ENCODE results near the gene HIVEP2.

HIVEP2 gene

DNA sequence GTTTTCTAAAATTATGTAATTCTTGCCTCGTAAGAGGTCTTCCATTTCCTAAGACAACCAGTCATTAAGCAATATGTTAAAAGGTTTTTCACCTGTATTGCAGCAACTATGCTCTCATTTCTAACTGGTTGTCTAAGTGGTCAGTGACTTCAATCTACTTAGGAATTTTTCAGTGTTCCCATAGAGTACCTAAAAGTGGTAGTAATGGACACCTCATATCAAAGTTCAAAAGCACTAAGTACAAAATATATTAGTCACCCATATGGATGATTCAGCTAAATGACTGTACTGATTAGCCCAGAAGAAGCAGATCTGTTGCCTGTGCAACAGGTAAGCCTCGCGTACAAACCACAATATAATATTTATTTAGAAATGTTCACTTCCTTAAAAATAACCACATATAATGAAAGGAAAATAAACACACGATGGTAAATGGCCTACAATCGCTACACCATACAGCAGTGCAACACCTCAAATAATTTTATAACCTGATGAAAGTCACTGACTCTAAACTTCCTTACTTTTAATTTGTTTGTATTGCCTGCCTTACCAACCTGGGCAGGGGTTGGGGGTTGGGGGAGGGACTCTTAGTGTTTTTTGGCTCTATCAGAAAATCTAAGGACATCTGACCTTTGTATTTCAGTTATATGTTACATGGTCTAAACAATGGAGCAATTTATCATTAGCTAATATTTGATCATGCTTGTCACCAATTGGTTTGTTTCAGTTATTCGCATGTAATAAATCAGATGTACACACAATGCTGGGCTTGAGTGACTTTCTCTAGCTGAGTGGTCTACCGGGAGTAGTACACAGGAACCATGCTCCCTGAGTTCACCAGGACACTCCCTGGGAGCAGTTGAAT, 105.9 kb downstream of the HIVEP2 start:
- DNase-seq = no peak

DNA sequence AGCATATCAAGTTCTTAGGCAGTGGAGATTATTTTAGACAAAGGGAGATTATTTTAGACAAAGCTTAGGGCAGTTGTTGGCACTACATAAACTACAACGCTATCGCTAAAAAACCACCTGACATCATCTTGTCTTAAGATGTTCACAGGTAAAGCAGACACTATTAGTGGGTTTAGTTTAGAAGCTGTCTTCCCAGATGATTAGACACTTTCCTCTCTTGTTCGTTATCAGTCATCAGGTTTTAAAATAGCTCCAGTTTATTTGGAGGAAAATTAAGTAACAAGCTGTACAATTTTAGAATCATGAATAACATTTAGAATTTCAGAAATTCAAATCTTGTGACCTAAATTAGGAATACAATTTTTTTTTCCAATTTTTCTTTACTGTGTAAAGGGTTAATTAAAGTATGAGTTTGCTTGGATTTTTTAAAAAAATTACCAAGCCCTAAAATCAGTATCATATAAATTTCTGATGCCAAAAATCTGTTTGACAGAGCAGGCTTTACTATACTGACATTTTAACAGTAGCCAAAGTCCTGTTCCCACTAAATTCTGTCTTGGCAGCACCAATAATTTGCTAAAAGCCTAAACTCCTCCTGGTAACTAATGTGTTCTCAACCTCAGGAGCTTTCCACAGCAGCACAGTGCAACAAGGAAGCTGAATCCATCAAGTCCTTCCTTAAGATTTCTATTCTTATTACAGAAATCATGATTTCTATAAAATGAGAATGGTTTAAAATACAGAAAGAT, 109.0 kb downstream of the HIVEP2 start:
- no peak for DNase-seq

DNA sequence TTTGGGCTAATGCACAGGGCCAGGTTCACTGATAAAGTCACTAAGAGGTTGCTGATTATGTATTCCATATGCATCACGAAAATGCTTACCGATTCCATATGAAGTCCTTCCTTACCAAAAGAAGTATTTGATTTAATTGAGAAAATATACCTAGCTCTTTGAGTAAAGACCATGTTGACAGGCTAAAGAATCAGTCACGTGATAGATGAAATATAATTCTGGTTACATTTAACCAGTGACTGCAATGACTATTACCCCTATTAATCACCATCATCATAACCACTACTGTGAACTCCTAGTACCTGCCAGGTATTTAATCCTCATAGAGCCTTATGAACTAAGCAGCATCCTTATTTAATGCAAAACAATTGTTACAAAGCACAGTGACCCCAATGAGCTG, 110.1 kb downstream of the HIVEP2 start:
- no peak for DNase-seq

- DNase-seq = no peak
Measured at GRCh38 chr6:142833798-142834197, 111.2 kb downstream of the HIVEP2 start.

GRCh38 chr6:142833054-142833453, 111.9 kb downstream of the HIVEP2 start:
- DNase-seq = no peak

DNA sequence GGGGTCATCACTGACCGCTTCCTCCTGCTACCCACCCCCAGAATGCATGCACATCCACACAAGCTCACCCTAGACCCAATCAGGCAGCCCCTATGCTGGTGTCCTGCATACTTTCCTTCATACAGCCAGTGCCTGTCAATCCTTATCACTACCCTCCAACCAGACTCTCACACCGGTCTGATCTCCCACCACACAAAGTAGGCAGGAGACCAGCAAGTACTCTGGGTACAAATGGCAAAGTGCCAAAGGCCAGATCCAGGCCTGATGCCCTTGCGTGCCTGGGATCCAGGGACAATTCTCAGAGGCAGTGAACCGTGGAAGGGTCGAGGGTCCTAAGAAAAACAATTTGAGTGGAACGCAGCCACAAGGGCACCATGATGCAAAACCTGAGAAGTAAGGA, 114.2 kb downstream of the HIVEP2 start:
- no peak for DNase-seq

GRCh38 chr6:142830116-142830710, 114.8 kb downstream of the HIVEP2 start:
- no peak for DNase-seq

- no peak for DNase-seq
Measured at GRCh38 chr6:142829556-142829955, 115.4 kb downstream of the HIVEP2 start.

GRCh38 chr6:142827991-142828390, 117.0 kb downstream of the HIVEP2 start:
- no peak for DNase-seq

- no peak for DNase-seq
Measured at GRCh38 chr6:142827369-142827768, 117.6 kb downstream of the HIVEP2 start.

- no peak for DNase-seq
Measured at GRCh38 chr6:142825760-142826159, 119.2 kb downstream of the HIVEP2 start.

GRCh38 chr6:142824426-142824825, 120.5 kb downstream of the HIVEP2 start:
- DNase-seq = no peak

DNA sequence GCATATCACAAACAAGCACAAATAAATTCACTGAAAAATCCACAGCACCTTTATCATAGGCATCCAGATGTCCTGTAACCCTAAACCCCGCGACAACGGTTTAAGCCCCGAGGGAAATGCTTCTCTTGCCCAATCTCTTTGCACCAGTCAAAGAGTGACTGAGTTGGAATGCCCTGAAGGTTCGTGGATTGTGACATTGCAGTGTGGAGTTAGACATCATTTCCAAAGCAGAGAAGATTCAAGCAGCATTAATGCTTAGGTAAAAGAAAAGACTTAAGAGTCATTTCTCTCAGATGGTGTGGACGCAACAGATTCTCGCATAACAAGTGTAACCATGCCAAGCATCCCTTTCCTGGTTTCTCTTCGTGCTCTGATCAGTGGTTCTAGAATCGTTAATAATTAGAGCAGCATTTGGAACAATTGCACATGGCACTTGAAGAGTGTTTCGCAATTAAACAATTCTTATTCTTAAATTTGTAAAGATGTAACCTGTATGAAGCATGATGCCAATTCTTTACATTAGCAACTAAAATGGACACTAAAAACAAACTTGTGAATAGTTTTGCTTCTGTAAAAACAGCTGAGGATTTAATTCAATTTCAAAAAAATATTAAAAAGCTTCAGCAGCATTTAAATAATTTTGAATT, 121.6 kb downstream of the HIVEP2 start:
- no peak for DNase-seq

- DNase-seq = no peak
Measured at GRCh38 chr6:142822842-142823241, 122.1 kb downstream of the HIVEP2 start.

GRCh38 chr6:142822383-142822782, 122.6 kb downstream of the HIVEP2 start:
- DNase-seq = no peak

- no peak for DNase-seq
Measured at GRCh38 chr6:142821860-142822259, 123.1 kb downstream of the HIVEP2 start.

- DNase-seq = no peak
Measured at GRCh38 chr6:142821164-142821716, 123.7 kb downstream of the HIVEP2 start.

DNA sequence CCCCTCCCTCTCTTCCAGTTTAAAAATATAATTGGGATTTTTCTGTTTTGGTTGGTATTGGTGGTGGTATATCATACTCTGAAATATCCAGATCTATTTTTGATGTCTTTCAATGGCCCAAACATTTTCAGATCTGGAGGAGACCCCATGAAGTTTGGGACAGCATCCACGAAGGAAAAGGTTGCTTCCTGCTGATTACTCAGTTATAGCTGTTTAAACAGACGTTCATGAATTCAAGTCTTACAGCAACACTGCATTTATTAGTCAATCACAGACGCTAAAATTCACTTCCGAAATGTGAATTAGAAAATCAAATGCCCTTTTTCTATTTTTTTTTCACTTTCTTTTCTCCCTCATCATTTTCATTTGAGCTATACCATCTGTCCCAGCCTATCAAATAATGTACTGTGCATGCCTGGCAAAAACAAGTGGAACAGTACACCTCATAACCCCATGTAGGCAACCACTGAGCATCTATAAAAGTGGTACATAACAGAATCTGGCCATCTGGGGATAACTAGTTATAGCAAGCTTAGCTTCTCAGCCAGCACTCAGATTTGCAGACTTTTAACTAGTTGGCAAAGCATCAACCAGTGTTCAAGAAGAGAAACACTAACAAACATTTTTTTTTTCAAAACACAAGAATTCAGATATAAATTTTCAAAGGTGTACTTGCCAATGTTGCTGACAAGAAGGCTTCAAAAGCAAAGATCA, 124.5 kb downstream of the HIVEP2 start:
- no peak for DNase-seq

- peak; percentile 68 for DNase-seq
Measured at GRCh38 chr6:142819603-142820337, 125.2 kb downstream of the HIVEP2 start.

GRCh38 chr6:142816486-142816885, 128.5 kb downstream of the HIVEP2 start:
- no peak for DNase-seq

GRCh38 chr6:142816031-142816430, 128.9 kb downstream of the HIVEP2 start:
- no peak for DNase-seq

DNA sequence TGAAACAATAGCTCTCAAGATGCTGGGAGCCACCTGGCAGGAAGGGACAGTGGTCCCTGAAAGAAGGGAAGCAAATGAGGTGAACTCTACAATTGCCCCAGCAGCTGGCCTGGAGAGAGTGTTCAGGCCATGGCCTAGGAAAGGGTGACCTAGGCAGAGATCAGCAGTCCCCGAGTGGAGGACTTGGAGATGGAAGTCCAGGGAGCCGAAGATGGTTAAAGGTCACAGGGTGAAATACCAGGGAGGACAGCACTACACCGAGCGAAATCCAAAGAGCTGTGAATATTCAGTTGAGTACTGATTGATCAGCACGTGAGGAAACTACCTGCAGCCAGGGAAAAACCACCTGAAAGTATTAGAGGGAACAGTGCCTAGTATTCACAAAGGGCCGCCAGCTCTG, 133.1 kb downstream of the HIVEP2 start:
- no peak for DNase-seq
